GM19193 (cell line): ENCODE results near the gene BTG4.

Experiments
- POLR2A ChIP-seq: IDR thresholded peaks from 4 replicates; pipeline ENCODE4 v1.6.1; 2011; ENCODE audit not compliant: insufficient read depth, insufficient read length; ENCODE audit errors: extremely low read depth

Gene BTG4

GRCh38 chr11:111479666-111480065 lies 32.5 kb downstream of the BTG4 start:
- no peak for TF ChIP-seq POLR2A

GRCh38 chr11:111477898-111478297 lies 34.3 kb downstream of the BTG4 start:
- TF ChIP-seq POLR2A, result no peak

GRCh38 chr11:111476956-111477355 lies 35.2 kb downstream of the BTG4 start:
- no peak for TF ChIP-seq POLR2A

GRCh38 chr11:111476366-111476765 lies 35.8 kb downstream of the BTG4 start:
- TF ChIP-seq POLR2A, result no peak

GRCh38 chr11:111474432-111474831 lies 37.8 kb downstream of the BTG4 start:
- TF ChIP-seq POLR2A, result no peak

GRCh38 chr11:111472228-111472627 lies 40.0 kb downstream of the BTG4 start:
- TF ChIP-seq POLR2A, result no peak

- TF ChIP-seq POLR2A, result no peak
Measured at GRCh38 chr11:111469200-111469599, 43.0 kb downstream of the BTG4 start.

GRCh38 chr11:111466615-111467014 lies 45.6 kb downstream of the BTG4 start:
- no peak for TF ChIP-seq POLR2A

GRCh38 chr11:111465400-111465799 lies 46.8 kb downstream of the BTG4 start:
- TF ChIP-seq POLR2A, result no peak

GRCh38 chr11:111463276-111463675 lies 48.9 kb downstream of the BTG4 start:
- no peak for TF ChIP-seq POLR2A

GRCh38 chr11:111462329-111462728 lies 49.9 kb downstream of the BTG4 start:
- TF ChIP-seq POLR2A, result no peak

GRCh38 chr11:111461460-111462235 lies 50.5 kb downstream of the BTG4 start:
- TF ChIP-seq POLR2A, result no peak

- no peak for TF ChIP-seq POLR2A
Measured at GRCh38 chr11:111460856-111461255, 51.3 kb downstream of the BTG4 start.

- no peak for TF ChIP-seq POLR2A
Measured at GRCh38 chr11:111460340-111460739, 51.8 kb downstream of the BTG4 start.

- TF ChIP-seq POLR2A, result no peak
Measured at GRCh38 chr11:111459506-111460270, 52.5 kb downstream of the BTG4 start.

- no peak for TF ChIP-seq POLR2A
Measured at GRCh38 chr11:111457731-111458368, 54.3 kb downstream of the BTG4 start.

- no peak for TF ChIP-seq POLR2A
Measured at GRCh38 chr11:111456859-111457730, 55.1 kb downstream of the BTG4 start.
